H1 (cell line): ENCODE measurements around the gene PPP1CB.

Experiments used
- CBX8 ChIP-seq: fragments of 300-800, 300-1000 bp; sonication (generic); IDR thresholded peaks from 2 replicates; pipeline ENCODE4 v1.7.1; 2016; ENCODE audit warnings: low read depth, low read length, borderline replicate concordance
- CHD2 ChIP-seq: IDR thresholded peaks from 2 replicates; pipeline ENCODE4 v1.6.1; 2012; ENCODE audit warnings: low read length, improper control_type of control experiment
- CREB1 ChIP-seq: IDR thresholded peaks from 2 replicates; pipeline ENCODE4 v1.6.1; 2012; ENCODE audit warnings: inconsistent platforms
- EGR1 ChIP-seq: IDR thresholded peaks from 2 replicates; pipeline ENCODE4 v1.6.1; 2011; ENCODE audit warnings: low read depth, low read length, borderline replicate concordance
- EZH2 ChIP-seq: fragments of 200-600 bp; sonication (generic); IDR thresholded peaks from 2 replicates; pipeline ENCODE4 v1.7.1; 2012; ENCODE audit warnings: low read depth, mild to moderate bottlenecking, moderate library complexity, low read length, inconsistent platforms; ENCODE audit not compliant: severe bottlenecking
- GTF2F1 ChIP-seq: IDR thresholded peaks from 2 replicates; pipeline ENCODE4 v1.6.1; 2012; ENCODE audit warnings: low read depth, low read length, improper control_type of control experiment, borderline replicate concordance
- KDM1A ChIP-seq: fragments of 200-600, 300-600 bp; sonication (generic); IDR thresholded peaks from 2 replicates; pipeline ENCODE4 v1.7.1; 2016; ENCODE audit warnings: mild to moderate bottlenecking, low read length, borderline replicate concordance
- NRF1 ChIP-seq: IDR thresholded peaks from 2 replicates; pipeline ENCODE4 v1.6.1; 2011; ENCODE audit warnings: mild to moderate bottlenecking, low read depth, low read length, improper control_type of control experiment
- TAF1 ChIP-seq: IDR thresholded peaks from 2 replicates; pipeline ENCODE4 v1.6.1; 2011; ENCODE audit warnings: mild to moderate bottlenecking, low read depth, low read length
- ZNF274 ChIP-seq: IDR thresholded peaks from 2 replicates; pipeline ENCODE4 v1.7.0; 2012; ENCODE audit warnings: low read length, borderline replicate concordance; ENCODE audit errors: extremely low read depth
- TF ChIP-seq, protein P1 (sequence below): IDR thresholded peaks from 2 replicates; pipeline ENCODE4 v1.6.1; 2011; ENCODE audit warnings: low read length, improper control_type of control experiment
- TF ChIP-seq, protein P2 (sequence below), 3 experiments: IDR thresholded peaks; 1 replicate in 2 of 3; 2 replicates in 1 of 3; pipeline versions ENCODE4 v1.5.1 to v1.6.1; 2011; ENCODE audit warnings: low read length in 3 of 3, mild to moderate bottlenecking in 3 of 3, inconsistent platforms in 2 of 3, low read depth in 1 of 3, moderate library complexity in 1 of 3; ENCODE audit not compliant: insufficient read depth in 1 of 3; ENCODE audit errors: control extremely low read depth in 1 of 3
- TF ChIP-seq, protein P3 (sequence below): IDR thresholded peaks from 2 replicates; pipeline ENCODE4 v1.6.1; 2012; ENCODE audit warnings: inconsistent platforms
- TF ChIP-seq, protein P4 (sequence below): IDR thresholded peaks from 2 replicates; pipeline ENCODE4 v1.6.1; 2012; ENCODE audit warnings: inconsistent platforms

DNA sequence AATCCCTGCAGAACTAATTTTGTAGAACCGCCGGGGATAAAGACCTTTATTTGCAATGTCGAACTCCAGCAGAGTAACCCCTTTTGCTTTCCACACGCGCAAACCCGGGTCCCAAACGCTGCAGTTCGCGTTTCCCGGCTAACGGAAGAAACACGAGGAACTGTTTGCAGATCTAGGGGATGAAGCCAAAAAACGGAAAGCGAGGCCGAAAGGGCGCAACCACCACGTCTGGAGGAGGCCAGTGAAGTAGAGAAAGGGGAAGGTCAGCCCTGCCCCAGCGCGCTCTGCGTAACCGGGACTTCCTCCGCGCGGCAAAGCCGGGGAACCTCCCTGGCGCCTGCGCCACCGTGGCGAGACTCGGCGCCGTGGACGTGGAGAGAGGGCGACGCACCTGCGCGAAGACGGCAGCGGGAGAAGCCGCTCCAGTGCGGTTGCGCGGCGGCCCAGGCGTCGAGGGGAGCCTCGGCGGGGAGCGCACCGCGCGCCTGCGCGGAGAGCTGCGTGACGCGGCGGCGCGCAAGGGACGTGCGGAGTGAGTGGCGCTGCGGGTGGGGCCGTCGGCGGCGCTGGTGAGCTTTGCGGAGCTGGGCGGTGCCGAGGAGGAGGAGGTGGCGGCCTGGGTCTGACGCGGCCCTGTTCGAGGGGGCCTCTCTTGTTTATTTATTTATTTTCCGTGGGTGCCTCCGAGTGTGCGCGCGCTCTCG is at the start of gene PPP1CB:
- TF ChIP-seq, protein P1, sequence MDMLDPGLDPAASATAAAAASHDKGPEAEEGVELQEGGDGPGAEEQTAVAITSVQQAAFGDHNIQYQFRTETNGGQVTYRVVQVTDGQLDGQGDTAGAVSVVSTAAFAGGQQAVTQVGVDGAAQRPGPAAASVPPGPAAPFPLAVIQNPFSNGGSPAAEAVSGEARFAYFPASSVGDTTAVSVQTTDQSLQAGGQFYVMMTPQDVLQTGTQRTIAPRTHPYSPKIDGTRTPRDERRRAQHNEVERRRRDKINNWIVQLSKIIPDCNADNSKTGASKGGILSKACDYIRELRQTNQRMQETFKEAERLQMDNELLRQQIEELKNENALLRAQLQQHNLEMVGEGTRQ, result no peak
- no peak for TF ChIP-seq EZH2
- TF ChIP-seq ZNF274, result no peak
- TF ChIP-seq CHD2, result no peak
- TF ChIP-seq, protein P2, sequence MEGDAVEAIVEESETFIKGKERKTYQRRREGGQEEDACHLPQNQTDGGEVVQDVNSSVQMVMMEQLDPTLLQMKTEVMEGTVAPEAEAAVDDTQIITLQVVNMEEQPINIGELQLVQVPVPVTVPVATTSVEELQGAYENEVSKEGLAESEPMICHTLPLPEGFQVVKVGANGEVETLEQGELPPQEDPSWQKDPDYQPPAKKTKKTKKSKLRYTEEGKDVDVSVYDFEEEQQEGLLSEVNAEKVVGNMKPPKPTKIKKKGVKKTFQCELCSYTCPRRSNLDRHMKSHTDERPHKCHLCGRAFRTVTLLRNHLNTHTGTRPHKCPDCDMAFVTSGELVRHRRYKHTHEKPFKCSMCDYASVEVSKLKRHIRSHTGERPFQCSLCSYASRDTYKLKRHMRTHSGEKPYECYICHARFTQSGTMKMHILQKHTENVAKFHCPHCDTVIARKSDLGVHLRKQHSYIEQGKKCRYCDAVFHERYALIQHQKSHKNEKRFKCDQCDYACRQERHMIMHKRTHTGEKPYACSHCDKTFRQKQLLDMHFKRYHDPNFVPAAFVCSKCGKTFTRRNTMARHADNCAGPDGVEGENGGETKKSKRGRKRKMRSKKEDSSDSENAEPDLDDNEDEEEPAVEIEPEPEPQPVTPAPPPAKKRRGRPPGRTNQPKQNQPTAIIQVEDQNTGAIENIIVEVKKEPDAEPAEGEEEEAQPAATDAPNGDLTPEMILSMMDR (IDR thresholded peaks at IDR 0.05; ENCODE audit: control extremely low read depth in 1 of 3, insufficient read depth in 1 of 3, low read depth in 1 of 3, low read length in 3 of 3), result peak in 2 of 3 experiments; percentile 8 to 10; a peak in 2 of 4 replicates
- no peak for TF ChIP-seq CBX8
- TF ChIP-seq TAF1, result no peak; the same call in 1 of the 2 replicates
- TF ChIP-seq, protein P3, sequence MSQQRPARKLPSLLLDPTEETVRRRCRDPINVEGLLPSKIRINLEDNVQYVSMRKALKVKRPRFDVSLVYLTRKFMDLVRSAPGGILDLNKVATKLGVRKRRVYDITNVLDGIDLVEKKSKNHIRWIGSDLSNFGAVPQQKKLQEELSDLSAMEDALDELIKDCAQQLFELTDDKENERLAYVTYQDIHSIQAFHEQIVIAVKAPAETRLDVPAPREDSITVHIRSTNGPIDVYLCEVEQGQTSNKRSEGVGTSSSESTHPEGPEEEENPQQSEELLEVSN, result peak; percentile 49
- TF ChIP-seq, protein P4, sequence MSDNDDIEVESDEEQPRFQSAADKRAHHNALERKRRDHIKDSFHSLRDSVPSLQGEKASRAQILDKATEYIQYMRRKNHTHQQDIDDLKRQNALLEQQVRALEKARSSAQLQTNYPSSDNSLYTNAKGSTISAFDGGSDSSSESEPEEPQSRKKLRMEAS, result peak; percentile 34
- no peak for TF ChIP-seq EGR1
- no peak for TF ChIP-seq GTF2F1
- peak; percentile 52; the same call in 1 of the 2 replicates for TF ChIP-seq KDM1A
- TF ChIP-seq CREB1, result peak; percentile 86
- peak; percentile 75 for TF ChIP-seq NRF1
